ENCODE results near the gene UNC45B. TPM values are rescaled to one million over a fixed set of nuclear protein-coding genes. Genes with fewer than 3 reads are reported as not detected.
"Not testable (repeated sequence)": the region's sequence is repeated elsewhere in the genome, so short reads cannot be mapped to it uniquely, and the experiment has no call there.

Gene UNC45B
- total RNA-seq, 2 donors from 2014 or later = not detected

DNA sequence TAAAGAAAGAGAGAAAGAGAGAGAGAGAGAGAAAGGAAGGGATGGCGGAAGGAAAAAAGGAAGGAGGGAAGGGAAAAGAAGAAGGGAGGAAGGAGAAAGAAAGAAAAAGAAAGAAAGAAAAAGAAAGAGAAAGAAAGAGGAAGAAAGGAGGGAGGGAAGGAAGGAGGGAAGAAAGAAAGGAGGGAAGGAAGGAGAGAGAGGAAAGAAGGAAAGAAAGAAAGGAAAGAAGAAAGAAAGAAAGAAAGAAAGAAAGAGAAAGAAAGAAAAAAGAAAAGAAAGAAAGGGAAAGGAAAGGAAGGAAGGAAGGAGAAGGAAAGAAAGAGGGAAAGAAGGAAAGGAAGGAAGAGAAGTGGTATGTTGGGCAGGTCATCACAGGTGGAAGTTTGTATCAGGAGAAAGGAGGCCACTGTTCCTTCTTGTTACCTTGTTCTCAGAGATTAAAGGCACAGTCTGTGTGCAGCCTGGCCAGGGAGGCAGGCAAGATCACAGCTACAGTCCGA lies 27.3 kb downstream of the UNC45B start:
- Histone ChIP-seq H3K36me3 (ENCODE audit: control insufficient read depth, insufficient read depth, low read length) (no peaks in the 10 kb centered on the region), H3K9ac (ENCODE audit: extremely low read depth, low read length, poor library complexity, severe bottlenecking) (no peak overlapping the region), H3K27ac (ENCODE audit: low read depth, low read length) (no peak overlapping the region), H3K27me3 (ENCODE audit: control insufficient read depth, insufficient read depth, low read length, poor library complexity, severe bottlenecking) (no peaks in the 10 kb centered on the region), H3K4me1 (ENCODE audit: control insufficient read depth, insufficient read depth, low read length) (no peaks in the 10 kb centered on the region), H3K9me3 (ENCODE audit: control insufficient read depth, low read length) (no peaks in the 10 kb centered on the region), H3K4me3 (ENCODE audit: low read length) (no peak overlapping the region)
- WGBS, 2 experiments (ENCODE audit: insufficient coverage in 1 of 2, insufficient read length in 1 of 2) = 90 to 93% methylated on average over 2 of the region's 2 CpGs
- TF ChIP-seq, protein P1, sequence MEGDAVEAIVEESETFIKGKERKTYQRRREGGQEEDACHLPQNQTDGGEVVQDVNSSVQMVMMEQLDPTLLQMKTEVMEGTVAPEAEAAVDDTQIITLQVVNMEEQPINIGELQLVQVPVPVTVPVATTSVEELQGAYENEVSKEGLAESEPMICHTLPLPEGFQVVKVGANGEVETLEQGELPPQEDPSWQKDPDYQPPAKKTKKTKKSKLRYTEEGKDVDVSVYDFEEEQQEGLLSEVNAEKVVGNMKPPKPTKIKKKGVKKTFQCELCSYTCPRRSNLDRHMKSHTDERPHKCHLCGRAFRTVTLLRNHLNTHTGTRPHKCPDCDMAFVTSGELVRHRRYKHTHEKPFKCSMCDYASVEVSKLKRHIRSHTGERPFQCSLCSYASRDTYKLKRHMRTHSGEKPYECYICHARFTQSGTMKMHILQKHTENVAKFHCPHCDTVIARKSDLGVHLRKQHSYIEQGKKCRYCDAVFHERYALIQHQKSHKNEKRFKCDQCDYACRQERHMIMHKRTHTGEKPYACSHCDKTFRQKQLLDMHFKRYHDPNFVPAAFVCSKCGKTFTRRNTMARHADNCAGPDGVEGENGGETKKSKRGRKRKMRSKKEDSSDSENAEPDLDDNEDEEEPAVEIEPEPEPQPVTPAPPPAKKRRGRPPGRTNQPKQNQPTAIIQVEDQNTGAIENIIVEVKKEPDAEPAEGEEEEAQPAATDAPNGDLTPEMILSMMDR (conservative IDR thresholded peaks at IDR 0.05) = no peak
- peaks cover 7% of the 10 kb centered on the region for H3K27me3 Mint-ChIP-seq (ENCODE audit: insufficient read depth)
- H3K4me1 Mint-ChIP-seq = no peaks in the 10 kb centered on the region
- H3K36me3 Mint-ChIP-seq (ENCODE audit: low read depth) = no peaks in the 10 kb centered on the region
- no peak for DNase-seq
- no peak overlapping the region for H3K4me3 Mint-ChIP-seq
- H3K27ac Mint-ChIP-seq = no peak overlapping the region
- H3K9me3 Mint-ChIP-seq = no peaks in the 10 kb centered on the region

- H3K27me3 ChIP-seq (ENCODE audit: control insufficient read depth, insufficient read depth, low read length, poor library complexity, severe bottlenecking) = no peaks in the 10 kb centered on the region
- TF ChIP-seq, protein P1 (conservative IDR thresholded peaks at IDR 0.05) = no peak
- H3K9me3 ChIP-seq (ENCODE audit: control insufficient read depth, low read length) = no peaks in the 10 kb centered on the region
- no peaks in the 10 kb centered on the region for H3K4me1 Mint-ChIP-seq
- no peaks in the 10 kb centered on the region for H3K36me3 ChIP-seq (ENCODE audit: control insufficient read depth, insufficient read depth, low read length)
- H3K4me3 Mint-ChIP-seq = no peak overlapping the region
- no peak overlapping the region for H3K9ac ChIP-seq (ENCODE audit: extremely low read depth, low read length, poor library complexity, severe bottlenecking)
- no peak overlapping the region for H3K27ac Mint-ChIP-seq
- no peak overlapping the region for H3K4me3 ChIP-seq (ENCODE audit: low read length)
- H3K27ac ChIP-seq (ENCODE audit: low read depth, low read length) = no peak overlapping the region
- H3K9me3 Mint-ChIP-seq = no peaks in the 10 kb centered on the region
- no peak for DNase-seq
- peaks cover 7% of the 10 kb centered on the region for H3K27me3 Mint-ChIP-seq (ENCODE audit: insufficient read depth)
- no peaks in the 10 kb centered on the region for H3K4me1 ChIP-seq (ENCODE audit: control insufficient read depth, insufficient read depth, low read length)
- 89 to 95% methylated on average over 7 to 9 of the region's 9 CpGs for WGBS, 2 experiments (ENCODE audit: insufficient coverage in 1 of 2, insufficient read length in 1 of 2)
- no peaks in the 10 kb centered on the region for H3K36me3 Mint-ChIP-seq (ENCODE audit: low read depth)
These were observed 28.2 kb downstream of the UNC45B start for GRCh38 chr17:35175638-35176415.

GRCh38 chr17:35176897-35177296 lies 29.3 kb downstream of the UNC45B start:
- TF ChIP-seq, protein P1 (conservative IDR thresholded peaks at IDR 0.05) = no peak
- Mint-ChIP-seq H3K4me3 (no peak overlapping the region), H3K4me1 (no peaks in the 10 kb centered on the region), H3K9me3 (no peaks in the 10 kb centered on the region), H3K27me3 (ENCODE audit: insufficient read depth) (peaks cover 7% of the 10 kb centered on the region), H3K27ac (no peak overlapping the region), H3K36me3 (ENCODE audit: low read depth) (no peaks in the 10 kb centered on the region)
- Histone ChIP-seq H3K27me3 (ENCODE audit: control insufficient read depth, insufficient read depth, low read length, poor library complexity, severe bottlenecking) (no peaks in the 10 kb centered on the region), H3K9ac (ENCODE audit: extremely low read depth, low read length, poor library complexity, severe bottlenecking) (no peak overlapping the region), H3K36me3 (ENCODE audit: control insufficient read depth, insufficient read depth, low read length) (no peaks in the 10 kb centered on the region), H3K4me3 (ENCODE audit: low read length) (no peak overlapping the region), H3K9me3 (ENCODE audit: control insufficient read depth, low read length) (no peaks in the 10 kb centered on the region), H3K4me1 (ENCODE audit: control insufficient read depth, insufficient read depth, low read length) (no peaks in the 10 kb centered on the region), H3K27ac (ENCODE audit: low read depth, low read length) (no peak overlapping the region)
- DNase-seq = no peak
- 87 to 92% methylated on average over 2 to 8 of the region's 8 CpGs for WGBS, 2 experiments (ENCODE audit: insufficient coverage in 1 of 2, insufficient read length in 1 of 2)

- not testable (repeated sequence) for H3K27me3 Mint-ChIP-seq (ENCODE audit: insufficient read depth); H3K9me3 Mint-ChIP-seq; H3K36me3 Mint-ChIP-seq (ENCODE audit: low read depth)
These were observed 31.8 kb downstream of the UNC45B start for GRCh38 chr17:35179379-35179778.

More at GRCh38 chr17:35179379-35179778, 31.8 kb downstream of the UNC45B start:
- WGBS, 2 experiments (ENCODE audit: insufficient coverage in 1 of 2, insufficient read length in 1 of 2) = 93 to 100% methylated on average over 1 to 4 of the region's 5 CpGs
- not testable (repeated sequence) for H3K9ac ChIP-seq (ENCODE audit: extremely low read depth, low read length, poor library complexity, severe bottlenecking); H3K9me3 ChIP-seq (ENCODE audit: control insufficient read depth, low read length); H3K27ac ChIP-seq (ENCODE audit: low read depth, low read length); H3K27ac Mint-ChIP-seq; H3K36me3 ChIP-seq (ENCODE audit: control insufficient read depth, insufficient read depth, low read length); H3K4me3 Mint-ChIP-seq; DNase-seq; H3K4me1 Mint-ChIP-seq; H3K27me3 ChIP-seq (ENCODE audit: control insufficient read depth, insufficient read depth, low read length, poor library complexity, severe bottlenecking); H3K4me1 ChIP-seq (ENCODE audit: control insufficient read depth, insufficient read depth, low read length); H3K4me3 ChIP-seq (ENCODE audit: low read length)

Measured in endodermal cell (in vitro differentiated cells).